ENCODE results near the gene KREMEN2. TPM values are rescaled to one million over a fixed set of nuclear protein-coding genes. Genes with fewer than 3 reads are reported as not detected.

KREMEN2 gene
- total and polyA plus RNA-seq, 2 of the 13 experiments (the other 11 are each of a cell fraction or from before 2014, with no cell fraction given) = 0.48 to 1.2 TPM

DNA sequence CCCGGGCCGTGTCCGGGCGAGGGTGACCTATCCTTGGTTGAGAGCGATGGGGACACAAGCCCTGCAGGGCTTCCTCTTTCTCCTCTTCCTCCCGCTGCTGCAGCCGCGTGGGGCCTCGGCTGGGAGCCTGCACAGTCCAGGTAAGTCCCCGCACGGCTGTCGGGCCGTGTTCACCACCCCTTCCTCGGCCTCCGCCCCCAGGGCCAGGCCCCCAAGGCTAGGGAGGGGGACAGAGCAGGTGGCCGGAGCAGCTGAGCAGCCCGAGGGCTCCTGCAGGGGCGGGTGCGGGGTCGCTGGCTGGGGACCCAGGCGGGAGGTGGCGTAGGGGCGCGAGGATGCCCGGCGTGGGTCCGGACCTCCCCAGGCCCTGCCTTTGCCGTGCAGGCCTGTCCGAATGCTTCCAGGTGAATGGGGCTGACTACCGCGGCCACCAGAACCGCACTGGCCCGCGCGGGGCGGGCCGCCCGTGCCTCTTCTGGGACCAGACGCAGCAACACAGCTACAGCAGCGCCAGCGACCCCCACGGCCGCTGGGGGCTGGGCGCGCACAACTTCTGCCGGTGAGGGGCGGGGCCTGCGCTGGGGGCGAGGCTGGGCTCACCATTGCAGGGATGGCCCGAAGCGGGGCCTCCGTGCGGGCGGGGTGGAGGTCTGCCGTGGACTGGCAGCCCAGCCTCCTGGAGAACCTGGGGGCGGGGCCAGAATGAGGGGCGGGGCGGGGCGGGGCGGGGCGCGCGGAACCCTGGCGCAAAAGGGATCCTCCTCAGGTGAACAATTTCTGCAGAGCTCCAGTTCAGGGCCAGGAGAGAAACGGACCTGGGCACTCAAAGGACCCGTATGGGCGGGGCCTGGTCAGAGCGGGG lies 631 bp downstream of the KREMEN2 start (continued):
- TF ChIP-seq ZFX (CRISPR knock-in tag; IDR thresholded peaks at IDR 0.05; ENCODE audit: low read depth) (0 out of 2 replicates have a peak, but pooled peaks have one; percentile 16), ZNF788 (CRISPR knock-in tag; IDR thresholded peaks at IDR 0.05; ENCODE audit: borderline replicate concordance) (no peak), YY1 (IDR thresholded peaks at IDR 0.05; ENCODE audit: insufficient read depth, insufficient replicate concordance, low read depth, low read length) (peak; percentile 15), NR1H2 (CRISPR knock-in tag; IDR thresholded peaks at IDR 0.05; ENCODE audit: borderline replicate concordance, low read depth) (no peak), KAT8 (CRISPR knock-in tag; IDR thresholded peaks at IDR 0.05) (peak; percentile 41; the same call in 1 of the 2 replicates), ZBTB7A (CRISPR knock-in tag; IDR thresholded peaks at IDR 0.05) (0 out of 2 replicates have a peak, but pooled peaks have one; percentile 59), JUND (CRISPR knock-in tag; IDR thresholded peaks at IDR 0.05) (no peak), BORCS8-MEF2B (CRISPR knock-in tag; IDR thresholded peaks at IDR 0.05) (0 out of 2 replicates have a peak, but pooled peaks have one; percentile 19), ZBTB7B (CRISPR knock-in tag; IDR thresholded peaks at IDR 0.05) (peak; percentile 61; the same call in 1 of the 2 replicates), SOX6 (IDR thresholded peaks at IDR 0.05) (no peak), SOX6 (CRISPR knock-in tag; IDR thresholded peaks at IDR 0.05) (peak; percentile 7; the same call in 1 of the 2 replicates)
- TF ChIP-seq, protein P1, sequence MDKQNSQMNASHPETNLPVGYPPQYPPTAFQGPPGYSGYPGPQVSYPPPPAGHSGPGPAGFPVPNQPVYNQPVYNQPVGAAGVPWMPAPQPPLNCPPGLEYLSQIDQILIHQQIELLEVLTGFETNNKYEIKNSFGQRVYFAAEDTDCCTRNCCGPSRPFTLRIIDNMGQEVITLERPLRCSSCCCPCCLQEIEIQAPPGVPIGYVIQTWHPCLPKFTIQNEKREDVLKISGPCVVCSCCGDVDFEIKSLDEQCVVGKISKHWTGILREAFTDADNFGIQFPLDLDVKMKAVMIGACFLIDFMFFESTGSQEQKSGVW (CRISPR knock-in tag; IDR thresholded peaks at IDR 0.05; ENCODE audit: borderline replicate concordance) = no peak
- TF ChIP-seq, protein P2, sequence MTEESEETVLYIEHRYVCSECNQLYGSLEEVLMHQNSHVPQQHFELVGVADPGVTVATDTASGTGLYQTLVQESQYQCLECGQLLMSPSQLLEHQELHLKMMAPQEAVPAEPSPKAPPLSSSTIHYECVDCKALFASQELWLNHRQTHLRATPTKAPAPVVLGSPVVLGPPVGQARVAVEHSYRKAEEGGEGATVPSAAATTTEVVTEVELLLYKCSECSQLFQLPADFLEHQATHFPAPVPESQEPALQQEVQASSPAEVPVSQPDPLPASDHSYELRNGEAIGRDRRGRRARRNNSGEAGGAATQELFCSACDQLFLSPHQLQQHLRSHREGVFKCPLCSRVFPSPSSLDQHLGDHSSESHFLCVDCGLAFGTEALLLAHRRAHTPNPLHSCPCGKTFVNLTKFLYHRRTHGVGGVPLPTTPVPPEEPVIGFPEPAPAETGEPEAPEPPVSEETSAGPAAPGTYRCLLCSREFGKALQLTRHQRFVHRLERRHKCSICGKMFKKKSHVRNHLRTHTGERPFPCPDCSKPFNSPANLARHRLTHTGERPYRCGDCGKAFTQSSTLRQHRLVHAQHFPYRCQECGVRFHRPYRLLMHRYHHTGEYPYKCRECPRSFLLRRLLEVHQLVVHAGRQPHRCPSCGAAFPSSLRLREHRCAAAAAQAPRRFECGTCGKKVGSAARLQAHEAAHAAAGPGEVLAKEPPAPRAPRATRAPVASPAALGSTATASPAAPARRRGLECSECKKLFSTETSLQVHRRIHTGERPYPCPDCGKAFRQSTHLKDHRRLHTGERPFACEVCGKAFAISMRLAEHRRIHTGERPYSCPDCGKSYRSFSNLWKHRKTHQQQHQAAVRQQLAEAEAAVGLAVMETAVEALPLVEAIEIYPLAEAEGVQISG (CRISPR knock-in tag; IDR thresholded peaks at IDR 0.05) = 0 out of 2 replicates have a peak, but pooled peaks have one; percentile 27
- TF ChIP-seq, protein P3, sequence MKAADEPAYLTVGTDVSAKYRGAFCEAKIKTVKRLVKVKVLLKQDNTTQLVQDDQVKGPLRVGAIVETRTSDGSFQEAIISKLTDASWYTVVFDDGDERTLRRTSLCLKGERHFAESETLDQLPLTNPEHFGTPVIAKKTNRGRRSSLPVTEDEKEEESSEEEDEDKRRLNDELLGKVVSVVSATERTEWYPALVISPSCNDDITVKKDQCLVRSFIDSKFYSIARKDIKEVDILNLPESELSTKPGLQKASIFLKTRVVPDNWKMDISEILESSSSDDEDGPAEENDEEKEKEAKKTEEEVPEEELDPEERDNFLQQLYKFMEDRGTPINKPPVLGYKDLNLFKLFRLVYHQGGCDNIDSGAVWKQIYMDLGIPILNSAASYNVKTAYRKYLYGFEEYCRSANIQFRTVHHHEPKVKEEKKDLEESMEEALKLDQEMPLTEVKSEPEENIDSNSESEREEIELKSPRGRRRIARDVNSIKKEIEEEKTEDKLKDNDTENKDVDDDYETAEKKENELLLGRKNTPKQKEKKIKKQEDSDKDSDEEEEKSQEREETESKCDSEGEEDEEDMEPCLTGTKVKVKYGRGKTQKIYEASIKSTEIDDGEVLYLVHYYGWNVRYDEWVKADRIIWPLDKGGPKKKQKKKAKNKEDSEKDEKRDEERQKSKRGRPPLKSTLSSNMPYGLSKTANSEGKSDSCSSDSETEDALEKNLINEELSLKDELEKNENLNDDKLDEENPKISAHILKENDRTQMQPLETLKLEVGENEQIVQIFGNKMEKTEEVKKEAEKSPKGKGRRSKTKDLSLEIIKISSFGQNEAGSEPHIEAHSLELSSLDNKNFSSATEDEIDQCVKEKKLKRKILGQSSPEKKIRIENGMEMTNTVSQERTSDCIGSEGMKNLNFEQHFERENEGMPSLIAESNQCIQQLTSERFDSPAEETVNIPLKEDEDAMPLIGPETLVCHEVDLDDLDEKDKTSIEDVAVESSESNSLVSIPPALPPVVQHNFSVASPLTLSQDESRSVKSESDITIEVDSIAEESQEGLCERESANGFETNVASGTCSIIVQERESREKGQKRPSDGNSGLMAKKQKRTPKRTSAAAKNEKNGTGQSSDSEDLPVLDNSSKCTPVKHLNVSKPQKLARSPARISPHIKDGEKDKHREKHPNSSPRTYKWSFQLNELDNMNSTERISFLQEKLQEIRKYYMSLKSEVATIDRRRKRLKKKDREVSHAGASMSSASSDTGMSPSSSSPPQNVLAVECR (CRISPR knock-in tag; IDR thresholded peaks at IDR 0.05; ENCODE audit: borderline replicate concordance) = peak; percentile 59; the same call in 1 of the 2 replicates
- TF ChIP-seq, protein P4, sequence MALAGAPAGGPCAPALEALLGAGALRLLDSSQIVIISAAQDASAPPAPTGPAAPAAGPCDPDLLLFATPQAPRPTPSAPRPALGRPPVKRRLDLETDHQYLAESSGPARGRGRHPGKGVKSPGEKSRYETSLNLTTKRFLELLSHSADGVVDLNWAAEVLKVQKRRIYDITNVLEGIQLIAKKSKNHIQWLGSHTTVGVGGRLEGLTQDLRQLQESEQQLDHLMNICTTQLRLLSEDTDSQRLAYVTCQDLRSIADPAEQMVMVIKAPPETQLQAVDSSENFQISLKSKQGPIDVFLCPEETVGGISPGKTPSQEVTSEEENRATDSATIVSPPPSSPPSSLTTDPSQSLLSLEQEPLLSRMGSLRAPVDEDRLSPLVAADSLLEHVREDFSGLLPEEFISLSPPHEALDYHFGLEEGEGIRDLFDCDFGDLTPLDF (CRISPR knock-in tag; IDR thresholded peaks at IDR 0.05) = no peak
- TF ChIP-seq, protein P5, sequence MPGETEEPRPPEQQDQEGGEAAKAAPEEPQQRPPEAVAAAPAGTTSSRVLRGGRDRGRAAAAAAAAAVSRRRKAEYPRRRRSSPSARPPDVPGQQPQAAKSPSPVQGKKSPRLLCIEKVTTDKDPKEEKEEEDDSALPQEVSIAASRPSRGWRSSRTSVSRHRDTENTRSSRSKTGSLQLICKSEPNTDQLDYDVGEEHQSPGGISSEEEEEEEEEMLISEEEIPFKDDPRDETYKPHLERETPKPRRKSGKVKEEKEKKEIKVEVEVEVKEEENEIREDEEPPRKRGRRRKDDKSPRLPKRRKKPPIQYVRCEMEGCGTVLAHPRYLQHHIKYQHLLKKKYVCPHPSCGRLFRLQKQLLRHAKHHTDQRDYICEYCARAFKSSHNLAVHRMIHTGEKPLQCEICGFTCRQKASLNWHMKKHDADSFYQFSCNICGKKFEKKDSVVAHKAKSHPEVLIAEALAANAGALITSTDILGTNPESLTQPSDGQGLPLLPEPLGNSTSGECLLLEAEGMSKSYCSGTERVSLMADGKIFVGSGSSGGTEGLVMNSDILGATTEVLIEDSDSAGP (CRISPR knock-in tag; IDR thresholded peaks at IDR 0.05; ENCODE audit: borderline replicate concordance) = 0 out of 2 replicates have a peak, but pooled peaks have one; percentile 15

Data from HepG2 (cell line).